GM12865 (cell line): ENCODE data around the gene RAB23.
A peak's percentile ranks its signal among the peaks of the same experiment; 100 is the strongest.

Source experiments
- DNase-seq: peaks from one replicate; pipeline ENCODE4 v3.0.0; 2010; ENCODE audit warnings: low read depth
- H3K4me3 ChIP-seq: 2 replicates; pipeline ENCODE4 v1.5.1; 2011; ENCODE audit warnings: mild to moderate bottlenecking, low read depth, low read length, control low read depth
- TF ChIP-seq, protein P1 (sequence below): IDR thresholded peaks from 2 replicates; pipeline ENCODE4 v1.5.1; 2011; ENCODE audit warnings: low read length, control low read depth, low read depth, inconsistent platforms; ENCODE audit not compliant: insufficient read depth; ENCODE audit errors: missing control alignments

Gene RAB23

GRCh38 chr6:57173886-57174510 lies 48.1 kb downstream of the RAB23 start:
- peak overlapping the region; percentile 62 for H3K4me3 ChIP-seq
- peak; percentile 3 for DNase-seq
- TF ChIP-seq, protein P1, sequence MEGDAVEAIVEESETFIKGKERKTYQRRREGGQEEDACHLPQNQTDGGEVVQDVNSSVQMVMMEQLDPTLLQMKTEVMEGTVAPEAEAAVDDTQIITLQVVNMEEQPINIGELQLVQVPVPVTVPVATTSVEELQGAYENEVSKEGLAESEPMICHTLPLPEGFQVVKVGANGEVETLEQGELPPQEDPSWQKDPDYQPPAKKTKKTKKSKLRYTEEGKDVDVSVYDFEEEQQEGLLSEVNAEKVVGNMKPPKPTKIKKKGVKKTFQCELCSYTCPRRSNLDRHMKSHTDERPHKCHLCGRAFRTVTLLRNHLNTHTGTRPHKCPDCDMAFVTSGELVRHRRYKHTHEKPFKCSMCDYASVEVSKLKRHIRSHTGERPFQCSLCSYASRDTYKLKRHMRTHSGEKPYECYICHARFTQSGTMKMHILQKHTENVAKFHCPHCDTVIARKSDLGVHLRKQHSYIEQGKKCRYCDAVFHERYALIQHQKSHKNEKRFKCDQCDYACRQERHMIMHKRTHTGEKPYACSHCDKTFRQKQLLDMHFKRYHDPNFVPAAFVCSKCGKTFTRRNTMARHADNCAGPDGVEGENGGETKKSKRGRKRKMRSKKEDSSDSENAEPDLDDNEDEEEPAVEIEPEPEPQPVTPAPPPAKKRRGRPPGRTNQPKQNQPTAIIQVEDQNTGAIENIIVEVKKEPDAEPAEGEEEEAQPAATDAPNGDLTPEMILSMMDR: no peak

DNA sequence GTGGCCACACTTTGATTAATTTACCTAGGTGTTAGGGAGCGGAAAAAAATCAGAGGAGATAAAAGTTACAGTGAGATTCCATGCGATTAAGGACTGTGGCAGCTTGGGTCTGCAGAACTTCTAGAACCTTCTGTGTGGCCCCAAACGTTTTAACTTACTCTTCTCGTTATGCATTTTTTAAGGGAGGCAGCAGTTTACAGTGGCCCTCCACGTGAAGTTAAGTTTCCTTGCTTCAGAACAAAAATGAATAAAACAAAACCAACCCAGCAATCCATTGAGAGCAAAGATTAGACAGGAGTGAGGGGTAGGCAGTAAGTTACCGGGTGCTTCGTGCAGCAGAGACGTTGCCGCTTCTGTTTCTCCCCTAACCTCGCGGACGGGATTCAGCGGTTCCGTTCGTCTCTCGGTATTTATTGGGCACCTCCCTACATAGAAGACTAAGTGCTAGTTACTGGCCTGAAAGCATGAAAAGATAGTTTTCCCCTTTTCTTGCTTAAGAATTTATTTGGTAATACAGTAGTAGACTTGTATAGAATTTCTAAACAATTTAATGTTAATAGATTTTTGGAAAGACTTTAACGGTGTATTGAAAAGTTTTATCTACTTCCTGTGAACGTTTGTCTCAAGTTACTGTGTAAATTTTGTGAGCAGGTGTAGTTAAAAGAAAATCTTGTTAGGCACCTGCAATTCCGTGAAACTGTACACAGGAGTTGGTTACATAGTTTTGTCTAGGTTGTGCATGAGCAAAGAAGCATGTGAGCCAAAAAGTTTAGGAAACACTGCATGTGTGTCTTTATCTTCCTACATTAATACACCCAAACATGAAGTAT lies 48.8 kb downstream of the RAB23 start:
- peak overlapping the region; percentile 62 for H3K4me3 ChIP-seq
- TF ChIP-seq, protein P1: no peak
- peak; percentile 68 for DNase-seq

- peak within 1 kb of the TSS; percentile 62 for H3K4me3 ChIP-seq
- TF ChIP-seq, protein P1: peak; percentile 12
- DNase-seq: peak; percentile 96
These were observed 49.7 kb downstream of the RAB23 start, which contains the start of gene BAG2 for GRCh38 chr6:57172136-57173055. Gene BAG2 (plus strand): TSS chr6:57172326. CDS start chr6:57172698, 372 bp downstream.

GRCh38 chr6:57165080-57165479 lies 57.0 kb downstream of the RAB23 start:
- no peak overlapping the region for H3K4me3 ChIP-seq
- TF ChIP-seq, protein P1: no peak
- no peak for DNase-seq

DNA sequence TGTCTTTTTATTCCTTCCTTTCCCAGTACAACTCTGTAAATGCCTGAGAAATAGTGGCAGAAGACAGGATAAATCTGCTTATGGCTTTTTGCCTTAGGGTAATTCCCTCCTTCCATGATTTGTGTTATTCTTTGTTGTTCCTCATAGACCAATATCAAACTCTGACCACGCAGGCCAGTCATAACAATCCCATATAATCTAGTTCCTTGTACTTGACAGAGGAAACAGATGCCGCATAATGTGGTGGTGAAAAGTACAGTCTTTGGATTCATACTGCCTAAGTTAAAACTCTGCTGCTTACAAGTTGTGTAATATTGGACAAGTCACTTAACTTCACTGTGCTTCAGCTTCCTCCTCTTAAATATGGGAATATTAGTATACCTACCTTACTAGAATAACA lies 58.2 kb downstream of the RAB23 start:
- TF ChIP-seq, protein P1: no peak
- no peak overlapping the region for H3K4me3 ChIP-seq
- DNase-seq: no peak

GRCh38 chr6:57162516-57162915 lies 59.6 kb downstream of the RAB23 start:
- DNase-seq: no peak
- no peak overlapping the region for H3K4me3 ChIP-seq
- TF ChIP-seq, protein P1: no peak
